ENCODE data around the gene USP48.
A peak's percentile ranks its signal among the peaks of the same experiment; 100 is the strongest.

Gene USP48

GRCh38 chr1:21816602-21817302 lies 33.8 kb upstream of the USP48 start:
- no peaks in the 10 kb centered on the region for H3K36me3 ChIP-seq (ENCODE audit: control insufficient read depth in 2 of 2, insufficient read depth in 1 of 2, low read length in 2 of 2)
- no peak overlapping the region for H3K4me3 ChIP-seq (ENCODE audit: low read depth, low read length)
- ChIA-PET POLR2A (no interaction called here), CTCF (interaction anchor here (0.7 kb wide), 1 partner anchor 23 kb away, joined by 4 read pairs; no protein-coding TSS in a partner anchor)
- H3K9me3 ChIP-seq (ENCODE audit: control insufficient read depth, insufficient read depth, low read depth, low read length) = no peaks in the 10 kb centered on the region
- H3K27ac ChIP-seq (ENCODE audit: extremely low read depth, low read depth, low read length) = no peak overlapping the region
- no peaks in the 10 kb centered on the region for H3K4me1 ChIP-seq (ENCODE audit: control insufficient read depth, insufficient read depth, low read length)
- TF ChIP-seq ZNF302 (tag by site-specific recombination; IDR thresholded peaks at IDR 0.05; ENCODE audit: low read depth) (no peak), ZNF600 (tag by site-specific recombination; IDR thresholded peaks at IDR 0.05) (0 out of 2 replicates have a peak, but pooled peaks have one; percentile 43), KLF7 (tag by site-specific recombination; IDR thresholded peaks at IDR 0.05; ENCODE audit: borderline replicate concordance) (no peak)

GRCh38 chr1:21815724-21816321 lies 32.9 kb upstream of the USP48 start:
- Histone ChIP-seq H3K4me1 (ENCODE audit: control insufficient read depth, insufficient read depth, low read length) (no peaks in the 10 kb centered on the region), H3K27ac (ENCODE audit: extremely low read depth, low read depth, low read length) (no peak overlapping the region), H3K9me3 (ENCODE audit: control insufficient read depth, insufficient read depth, low read depth, low read length) (no peaks in the 10 kb centered on the region), H3K4me3 (ENCODE audit: low read depth, low read length) (no peak overlapping the region), H3K36me3 (ENCODE audit: control insufficient read depth in 2 of 2, insufficient read depth in 1 of 2, low read length in 2 of 2) (no peaks in the 10 kb centered on the region)
- CTCF ChIA-PET = no interaction called here
- TF ChIP-seq GLIS2 (tag by site-specific recombination; IDR thresholded peaks at IDR 0.05) (0 out of 2 replicates have a peak, but pooled peaks have one; percentile 21), ZFHX2 (tag by site-specific recombination; conservative IDR thresholded peaks at IDR 0.05) (peak; percentile 66), ZNF416 (tag by site-specific recombination; IDR thresholded peaks at IDR 0.05) (no peak), PATZ1 (tag by site-specific recombination; IDR thresholded peaks at IDR 0.05) (no peak), ZIC2 (tag by site-specific recombination; IDR thresholded peaks at IDR 0.05) (peak; percentile 74), ZNF449 (tag by site-specific recombination; IDR thresholded peaks at IDR 0.05) (no peak), EGR2 (tag by site-specific recombination; IDR thresholded peaks at IDR 0.05; ENCODE audit: low read depth) (peak; percentile 30; the same call in 1 of the 2 replicates), ZNF791 (tag by site-specific recombination; IDR thresholded peaks at IDR 0.05) (no peak), ZNF658 (tag by site-specific recombination; IDR thresholded peaks at IDR 0.05) (no peak), ZNF704 (tag by site-specific recombination; IDR thresholded peaks at IDR 0.05) (no peak), ZNF362 (tag by site-specific recombination; IDR thresholded peaks at IDR 0.05) (no peak), SCRT1 (tag by site-specific recombination; IDR thresholded peaks at IDR 0.05; ENCODE audit: borderline replicate concordance) (no peak), ZNF843 (tag by site-specific recombination; IDR thresholded peaks at IDR 0.05) (no peak), ZFP69B (tag by site-specific recombination; IDR thresholded peaks at IDR 0.05) (no peak)
- POLR2A ChIA-PET = no interaction called here
